Fibroblast of the conjunctiva (primary cell): ENCODE data around the gene SLC16A10.
"Not testable (repeated sequence)": the region's sequence is repeated elsewhere in the genome, so short reads cannot be mapped to it uniquely, and the experiment has no call there.

Experiments used
- DNase-seq: peaks from one replicate; pipeline ENCODE4 v3.0.0-alpha.2; 2010; ENCODE audit warnings: low read depth

SLC16A10 gene

GRCh38 chr6:111134236-111134869 lies 47.0 kb downstream of the SLC16A10 start:
- not testable (repeated sequence) for DNase-seq

- DNase-seq: not testable (repeated sequence)
Observed at GRCh38 chr6:111137489-111138093, 50.3 kb downstream of the SLC16A10 start.

GRCh38 chr6:111147440-111147839 lies 60.1 kb downstream of the SLC16A10 start:
- no peak for DNase-seq

- DNase-seq: no peak
Observed at GRCh38 chr6:111148110-111148509, 60.8 kb downstream of the SLC16A10 start.

GRCh38 chr6:111150577-111150976 lies 63.3 kb downstream of the SLC16A10 start:
- DNase-seq: no peak

- DNase-seq: no peak
Observed at GRCh38 chr6:111154981-111155380, 67.7 kb downstream of the SLC16A10 start.

GRCh38 chr6:111157412-111157811 lies 70.1 kb downstream of the SLC16A10 start:
- no peak for DNase-seq

- DNase-seq: no peak
Observed at GRCh38 chr6:111159633-111160032, 72.3 kb downstream of the SLC16A10 start.

GRCh38 chr6:111161650-111162049 lies 74.3 kb downstream of the SLC16A10 start:
- no peak for DNase-seq

- DNase-seq: no peak
Observed at GRCh38 chr6:111162504-111162903, 75.2 kb downstream of the SLC16A10 start.

GRCh38 chr6:111171577-111172400 lies 84.5 kb downstream of the SLC16A10 start:
- DNase-seq: no peak

- DNase-seq: no peak
Observed at GRCh38 chr6:111172563-111172962, 85.3 kb downstream of the SLC16A10 start.

- DNase-seq: no peak
Observed at GRCh38 chr6:111173341-111173740, 86.0 kb downstream of the SLC16A10 start.

GRCh38 chr6:111173946-111174345 lies 86.6 kb downstream of the SLC16A10 start:
- DNase-seq: no peak

- DNase-seq: peak; percentile 10
Observed at GRCh38 chr6:111175109-111175508, 87.8 kb downstream of the SLC16A10 start.

- no peak for DNase-seq
Observed at GRCh38 chr6:111176038-111176759, 88.9 kb downstream of the SLC16A10 start.

GRCh38 chr6:111176760-111177099 lies 89.4 kb downstream of the SLC16A10 start:
- DNase-seq: no peak

GRCh38 chr6:111177131-111177530 lies 89.8 kb downstream of the SLC16A10 start:
- no peak for DNase-seq

GRCh38 chr6:111183702-111184517 lies 96.6 kb downstream of the SLC16A10 start:
- no peak for DNase-seq

- DNase-seq: no peak
Observed at GRCh38 chr6:111184827-111185532, 97.7 kb downstream of the SLC16A10 start.

- DNase-seq: no peak
Observed at GRCh38 chr6:111185954-111186353, 98.7 kb downstream of the SLC16A10 start.
